ENCODE results near the gene PIMREG.
A peak's percentile ranks its signal among the peaks of the same experiment; 100 is the strongest.

PIMREG gene, protein sequence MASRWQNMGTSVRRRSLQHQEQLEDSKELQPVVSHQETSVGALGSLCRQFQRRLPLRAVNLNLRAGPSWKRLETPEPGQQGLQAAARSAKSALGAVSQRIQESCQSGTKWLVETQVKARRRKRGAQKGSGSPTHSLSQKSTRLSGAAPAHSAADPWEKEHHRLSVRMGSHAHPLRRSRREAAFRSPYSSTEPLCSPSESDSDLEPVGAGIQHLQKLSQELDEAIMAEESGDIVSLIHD

DNA sequence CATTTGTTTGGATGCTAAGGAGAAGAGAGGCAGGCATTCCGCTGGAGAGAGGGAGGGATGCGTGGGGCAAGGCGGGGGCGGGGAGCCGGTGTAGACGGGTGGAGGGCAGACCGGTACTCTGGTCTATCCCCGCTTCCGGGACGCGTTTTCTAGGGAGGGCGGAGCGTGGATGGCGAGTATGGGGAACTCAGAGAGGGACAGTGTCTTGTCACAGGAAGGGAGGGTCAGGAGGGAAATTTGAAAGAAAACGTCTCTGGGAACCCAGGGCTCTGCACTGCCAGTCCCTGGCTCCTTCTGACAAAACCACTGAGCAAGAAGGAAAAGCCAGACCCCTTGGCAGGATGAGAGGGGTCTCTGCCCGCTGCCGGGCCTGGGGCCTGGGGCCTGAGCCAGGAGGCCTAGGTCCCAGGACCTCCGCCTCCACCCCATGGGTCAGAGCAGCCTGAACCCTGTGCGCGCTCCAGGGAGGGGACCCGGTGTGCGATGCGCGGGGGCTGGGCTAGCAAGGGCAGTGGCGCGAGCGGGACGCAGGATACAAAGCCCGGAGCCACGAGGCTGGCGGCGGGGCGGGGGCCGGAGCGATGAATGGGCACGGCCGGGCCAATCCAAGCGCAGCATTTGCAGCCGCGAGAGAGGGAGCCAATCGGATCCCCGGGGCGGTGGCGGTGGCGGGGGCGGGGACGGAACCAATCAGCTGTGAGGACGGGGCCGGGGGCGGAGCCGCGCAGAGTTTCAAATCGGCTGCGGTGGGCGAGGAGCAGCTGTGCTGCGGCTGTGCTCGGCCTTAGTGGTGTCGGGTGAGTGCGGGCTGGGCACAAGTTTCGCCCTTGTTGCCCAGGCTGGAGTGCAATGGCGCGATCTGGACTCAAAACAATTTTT is at the start of gene PIMREG:
Gene PIMREG, plus strand, starts transcription at position 764 of the 879 bp plus-strand sequence. CDS start 656 bp downstream, outside the sequence.
- peak; percentile 98 for DNase-seq (ENCODE audit: low spot score)

DNA sequence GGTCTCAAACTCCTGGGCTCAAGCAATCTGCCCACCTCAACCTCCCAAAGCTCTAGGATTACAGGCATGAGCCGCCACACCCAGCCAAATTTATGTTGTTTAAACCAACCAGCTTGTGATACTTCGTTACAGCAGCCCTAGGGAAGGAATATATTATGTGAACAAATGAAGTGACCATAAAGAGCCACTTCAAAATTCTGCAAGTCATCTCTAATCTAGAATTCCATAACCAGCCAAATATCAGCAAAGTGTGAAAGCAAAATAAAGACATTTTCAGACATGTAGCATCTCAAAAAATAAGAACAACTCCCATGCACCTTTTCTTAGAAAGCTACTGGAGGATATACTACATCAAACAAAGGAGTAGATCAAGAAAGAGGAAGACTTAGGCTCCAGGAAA is 45.3 kb upstream of the PIMREG start:
- no peak for DNase-seq (ENCODE audit: low spot score)

DNA sequence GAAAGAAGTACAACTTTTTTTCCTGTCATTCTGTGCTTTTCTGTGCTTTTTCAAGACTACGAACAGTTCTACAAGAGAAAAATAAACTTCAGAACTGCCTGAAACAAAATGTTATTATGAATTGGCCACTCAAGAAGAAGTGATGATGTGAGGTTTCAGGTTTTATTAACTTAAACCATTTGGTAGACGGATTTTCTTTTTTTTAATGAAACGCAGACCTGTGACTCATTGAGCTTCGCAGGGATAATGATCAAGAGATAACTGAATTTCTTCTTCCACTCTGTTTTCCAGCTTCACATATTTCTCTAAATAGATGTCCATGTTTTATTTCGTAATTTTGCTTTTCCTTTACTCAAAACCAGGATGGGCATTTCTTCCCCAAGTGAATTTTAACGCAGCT is 42.0 kb upstream of the PIMREG start:
- DNase-seq (ENCODE audit: low spot score): no peak

DNA sequence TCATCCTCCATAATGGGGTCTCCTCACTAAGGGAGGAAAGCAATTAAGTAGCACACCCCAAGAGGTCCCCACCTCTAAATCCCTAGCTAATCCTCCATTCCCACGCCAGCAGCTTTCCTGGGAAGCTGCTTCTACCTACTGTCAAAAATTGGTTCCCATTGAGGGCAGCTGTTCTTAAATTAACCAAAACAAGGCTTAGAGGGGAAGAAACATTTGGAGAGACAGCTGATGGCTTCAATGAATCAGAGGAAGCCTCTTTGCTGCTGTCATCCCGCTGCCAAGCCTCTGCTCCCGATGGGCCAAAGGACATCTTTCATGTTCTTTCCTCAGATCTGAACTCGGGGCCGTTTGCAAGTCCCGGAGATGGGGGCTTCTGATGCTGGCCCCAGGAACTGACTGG is 36.0 kb upstream of the PIMREG start:
- no peak for DNase-seq (ENCODE audit: low spot score)

DNA sequence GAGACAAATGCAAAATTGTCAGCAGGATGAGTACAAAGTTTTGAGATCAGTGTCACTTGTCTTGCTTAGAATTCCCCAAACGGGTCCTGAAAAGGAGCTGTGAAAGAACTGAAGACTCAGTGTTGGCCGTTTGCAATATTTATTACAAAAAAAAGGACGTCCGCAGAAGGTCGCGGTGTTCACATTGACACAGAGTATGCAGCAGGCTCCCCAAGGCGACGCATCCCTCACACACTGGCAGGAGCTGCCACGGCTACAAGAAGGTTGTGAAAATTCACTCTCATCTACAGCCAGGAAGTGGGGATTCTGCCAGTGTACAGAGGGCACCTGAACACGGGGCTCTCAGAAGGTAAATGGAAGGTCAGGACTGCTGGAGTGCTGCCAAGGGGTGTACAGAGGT is 35.5 kb upstream of the PIMREG start:
- no peak for DNase-seq (ENCODE audit: low spot score)

DNA sequence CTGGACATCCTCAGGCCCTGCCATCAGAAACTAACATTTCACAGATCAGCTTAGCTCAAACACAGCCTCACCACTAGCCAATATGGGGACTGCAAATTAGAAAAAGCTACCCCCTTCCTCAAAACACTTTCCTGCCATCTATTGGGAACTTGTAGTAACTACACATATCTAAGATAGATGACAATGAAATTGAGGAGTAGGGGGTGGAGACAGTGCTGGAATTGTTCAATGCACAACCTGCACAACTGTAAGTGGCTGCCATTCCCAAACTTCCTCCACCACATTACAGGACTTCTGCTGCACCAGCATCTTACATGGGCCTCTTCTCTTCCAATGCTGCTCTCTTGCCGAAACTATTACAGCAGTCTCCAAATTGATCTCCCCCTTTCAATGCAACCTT is 31.2 kb upstream of the PIMREG start:
- peak; percentile 55 for DNase-seq (ENCODE audit: low spot score)

DNA sequence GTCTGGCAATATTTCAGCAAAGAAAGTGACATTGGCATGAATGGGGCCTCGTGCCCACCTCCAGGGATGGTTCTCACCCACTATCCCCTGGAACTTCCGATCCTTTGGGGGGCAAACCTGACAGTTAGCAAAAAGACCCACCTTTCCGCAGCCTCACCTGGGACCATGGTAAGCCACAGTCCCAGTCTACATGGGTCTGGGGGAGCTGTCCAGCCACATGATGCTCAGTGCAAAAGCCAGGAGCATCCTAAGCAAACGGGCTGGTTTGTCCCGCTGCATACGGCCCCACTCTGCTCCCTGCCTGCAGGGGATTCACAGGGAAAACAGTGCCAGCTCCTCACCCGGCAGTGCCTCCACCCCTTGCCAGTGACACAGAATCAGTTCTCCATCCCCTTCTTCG is 28.6 kb upstream of the PIMREG start:
- DNase-seq (ENCODE audit: low spot score): no peak

DNA sequence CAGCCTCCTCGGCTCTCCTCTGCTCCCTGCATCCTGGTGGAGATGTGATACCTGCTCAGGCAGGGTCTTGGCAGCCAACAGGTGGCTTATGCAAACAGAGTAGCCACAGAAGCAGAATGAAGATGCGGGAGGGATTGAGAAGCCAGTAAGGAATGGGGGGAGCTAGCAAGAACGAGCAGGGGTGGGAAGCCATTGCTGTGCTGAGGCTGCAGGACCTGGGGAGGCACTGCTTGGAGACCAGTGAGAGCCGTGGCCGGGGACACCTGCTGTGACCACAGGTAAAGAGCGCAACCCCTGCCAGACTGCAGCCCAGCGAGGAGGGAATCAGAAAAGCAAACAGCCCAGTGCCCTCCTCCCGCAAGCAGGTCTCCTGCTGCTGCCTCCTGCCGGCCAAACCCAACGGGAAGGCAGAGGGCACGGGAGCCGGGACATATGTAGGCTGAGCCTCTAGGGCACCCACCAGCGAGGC is 24.0 kb upstream of the PIMREG start:
- DNase-seq (ENCODE audit: low spot score): peak; percentile 52

DNA sequence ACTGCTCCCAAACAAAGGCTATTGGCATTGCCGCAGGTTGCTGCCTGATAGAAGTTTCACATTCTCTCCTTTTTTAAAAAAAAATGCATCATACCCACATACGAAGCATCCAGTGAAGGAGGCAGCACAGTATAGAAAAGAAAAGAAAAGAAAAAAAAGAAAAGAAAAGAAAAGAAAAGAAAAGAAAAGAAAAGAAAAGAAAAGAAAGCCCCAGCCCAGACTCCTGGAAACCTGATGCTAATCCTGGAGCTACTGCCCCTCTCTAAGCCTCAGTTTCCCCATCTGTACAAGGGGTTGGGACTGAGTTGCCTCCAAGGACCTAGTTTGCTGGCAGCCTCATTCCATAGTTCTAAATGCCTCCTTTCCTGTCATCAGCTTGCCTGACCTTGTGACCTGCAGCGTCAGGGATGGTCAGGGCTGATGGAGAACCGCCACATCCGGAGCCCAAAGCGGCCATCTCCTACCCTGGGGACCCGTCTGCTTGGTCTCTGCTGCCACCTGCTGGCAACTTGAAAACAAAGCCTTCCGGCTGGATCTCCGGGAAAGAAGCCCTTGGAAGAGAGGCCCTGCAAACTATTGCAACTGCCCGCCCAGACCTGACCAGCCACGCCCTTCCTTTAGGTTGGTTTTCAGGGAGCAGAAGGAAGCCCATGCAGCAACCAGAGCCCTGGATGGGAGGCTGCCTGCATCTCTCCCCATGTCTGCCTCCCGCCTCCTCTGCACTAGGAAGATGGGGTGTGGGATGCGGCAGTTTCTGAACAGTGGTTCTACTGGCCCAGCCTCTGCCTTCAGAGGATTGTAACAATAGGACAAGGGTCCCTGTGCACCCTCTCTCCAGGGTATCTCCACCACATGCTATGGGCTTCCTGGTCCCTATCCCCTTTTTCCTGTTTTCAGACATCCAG is 22.3 kb upstream of the PIMREG start:
- peak; percentile 72 for DNase-seq (ENCODE audit: low spot score)

DNA sequence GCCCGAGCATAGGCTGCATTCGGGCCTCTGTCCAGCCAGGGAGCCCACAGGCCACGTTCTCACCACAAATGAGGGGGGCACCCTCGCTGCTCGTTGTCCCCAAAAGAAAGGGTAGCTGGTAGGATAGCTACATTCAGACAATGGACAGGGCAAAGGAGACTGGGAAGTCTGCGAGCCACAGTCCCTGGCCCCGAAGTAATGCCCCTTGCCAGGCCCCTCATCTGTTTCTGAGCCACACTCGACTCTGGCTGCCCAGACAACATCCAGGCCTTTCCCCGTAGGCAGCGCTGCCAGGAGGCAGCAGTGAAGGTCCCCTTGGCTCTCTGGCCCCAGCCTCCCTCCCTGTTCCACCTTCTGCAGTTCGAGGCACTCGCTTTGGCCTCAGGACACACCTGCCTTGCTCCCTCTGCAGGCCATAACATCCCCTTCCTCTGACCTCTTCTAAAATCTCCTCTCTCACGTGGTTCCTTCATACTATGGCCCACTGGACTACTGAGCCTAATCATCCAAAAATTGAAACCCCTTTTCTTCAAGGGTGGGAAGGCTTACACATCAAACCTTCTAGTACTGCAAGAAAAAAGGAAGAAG is 21.5 kb upstream of the PIMREG start:
- no peak for DNase-seq (ENCODE audit: low spot score)

DNA sequence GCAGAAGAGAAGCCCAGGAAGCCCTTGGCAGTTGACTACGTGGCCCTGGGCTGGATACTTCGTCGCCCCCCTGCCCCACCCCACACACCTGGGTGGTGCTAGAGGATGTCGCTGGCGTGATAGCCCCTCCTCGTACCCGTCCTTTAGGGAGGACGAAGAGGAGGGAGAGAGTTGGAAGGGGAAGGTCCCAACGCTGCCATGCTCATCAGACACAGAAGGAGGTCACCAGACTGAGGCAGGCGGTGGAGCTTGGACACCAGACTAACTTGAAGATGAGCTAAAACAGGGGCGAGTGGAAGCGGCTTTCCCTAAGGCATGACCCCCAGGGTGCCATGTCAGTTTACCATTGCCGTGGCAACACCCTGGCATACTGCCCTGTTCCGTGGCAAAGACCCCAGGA is 20.3 kb upstream of the PIMREG start:
- no peak for DNase-seq (ENCODE audit: low spot score)

DNA sequence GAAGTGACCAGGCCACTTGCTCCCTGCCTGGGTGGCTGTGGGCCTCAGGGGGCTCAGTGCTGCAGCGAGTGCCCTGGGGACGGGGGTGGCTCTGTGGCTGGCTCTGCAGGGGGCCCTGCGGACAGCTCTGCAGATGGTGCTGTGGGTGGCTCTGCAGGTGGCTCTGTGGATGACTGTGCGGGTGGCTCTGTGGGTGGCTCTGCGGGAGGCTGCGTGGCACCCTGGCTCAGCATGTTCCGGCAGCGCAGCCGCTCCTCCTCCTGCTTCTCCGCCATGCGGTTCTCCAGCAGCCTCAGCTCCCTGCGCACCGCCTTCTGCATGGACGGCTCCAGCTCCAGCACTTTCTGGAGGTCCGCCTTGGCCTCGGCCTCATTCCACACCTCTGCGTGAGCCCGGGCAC is 18.8 kb upstream of the PIMREG start:
- DNase-seq (ENCODE audit: low spot score): no peak

DNA sequence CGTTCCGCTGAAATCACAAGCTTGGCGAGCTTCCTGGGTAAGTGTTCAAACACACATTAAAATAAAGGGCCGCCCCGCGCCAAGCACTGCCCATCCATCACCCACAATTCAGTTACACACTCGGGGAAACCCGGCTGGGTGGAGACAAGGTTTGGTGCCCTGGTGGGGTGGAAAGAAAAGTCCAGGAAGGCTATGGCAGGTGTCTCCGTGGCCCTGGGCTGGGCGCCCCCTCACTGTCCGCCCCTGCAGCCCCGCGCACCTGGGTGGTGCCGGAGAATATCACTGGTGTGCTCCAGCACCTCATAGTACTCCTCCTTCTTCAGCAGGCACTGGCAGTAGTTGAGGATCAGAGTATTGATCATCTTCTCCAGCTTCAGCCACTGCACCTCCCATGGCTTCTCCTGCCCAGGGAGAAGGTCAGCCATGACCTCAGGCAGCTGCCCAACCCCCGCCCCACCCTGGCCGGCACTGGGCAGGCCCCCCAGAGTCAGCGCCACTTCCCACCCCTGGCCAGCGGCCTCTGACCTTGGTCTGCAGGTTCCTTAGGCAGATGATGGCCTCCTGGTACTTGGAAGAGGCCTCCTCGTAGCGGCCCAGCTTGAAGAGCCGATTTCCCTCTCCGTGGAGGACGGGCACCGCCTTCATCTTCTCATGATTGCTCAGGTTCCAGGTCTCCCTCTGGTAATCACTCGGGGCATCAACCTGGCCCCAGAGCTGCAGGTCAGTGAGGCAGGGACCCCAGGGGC is 17.7 kb upstream of the PIMREG start:
- DNase-seq (ENCODE audit: low spot score): no peak

DNA sequence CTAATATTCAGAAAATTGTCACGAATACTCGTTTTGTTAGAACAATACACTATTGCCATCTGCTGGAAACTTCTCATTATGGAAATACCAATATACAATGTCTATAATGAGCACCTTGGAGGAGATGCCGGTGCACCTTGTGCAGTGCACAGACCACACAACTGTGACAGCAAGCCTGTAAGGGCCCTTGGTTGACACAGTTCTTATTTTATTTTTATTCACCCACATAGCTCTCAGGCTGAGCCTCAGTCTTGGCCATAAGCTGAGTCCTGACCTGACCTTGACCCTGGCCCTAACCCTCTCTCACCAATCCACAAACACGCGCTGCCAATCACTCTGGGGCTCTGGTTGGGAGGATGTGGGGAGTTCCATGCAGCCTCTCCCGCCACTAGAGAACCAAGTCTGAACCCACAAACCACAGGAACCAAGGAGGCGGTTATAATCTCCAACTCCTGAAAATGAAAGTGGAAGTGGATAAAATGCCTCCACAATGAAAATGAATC is 16.9 kb upstream of the PIMREG start:
- no peak for DNase-seq (ENCODE audit: low spot score)

DNA sequence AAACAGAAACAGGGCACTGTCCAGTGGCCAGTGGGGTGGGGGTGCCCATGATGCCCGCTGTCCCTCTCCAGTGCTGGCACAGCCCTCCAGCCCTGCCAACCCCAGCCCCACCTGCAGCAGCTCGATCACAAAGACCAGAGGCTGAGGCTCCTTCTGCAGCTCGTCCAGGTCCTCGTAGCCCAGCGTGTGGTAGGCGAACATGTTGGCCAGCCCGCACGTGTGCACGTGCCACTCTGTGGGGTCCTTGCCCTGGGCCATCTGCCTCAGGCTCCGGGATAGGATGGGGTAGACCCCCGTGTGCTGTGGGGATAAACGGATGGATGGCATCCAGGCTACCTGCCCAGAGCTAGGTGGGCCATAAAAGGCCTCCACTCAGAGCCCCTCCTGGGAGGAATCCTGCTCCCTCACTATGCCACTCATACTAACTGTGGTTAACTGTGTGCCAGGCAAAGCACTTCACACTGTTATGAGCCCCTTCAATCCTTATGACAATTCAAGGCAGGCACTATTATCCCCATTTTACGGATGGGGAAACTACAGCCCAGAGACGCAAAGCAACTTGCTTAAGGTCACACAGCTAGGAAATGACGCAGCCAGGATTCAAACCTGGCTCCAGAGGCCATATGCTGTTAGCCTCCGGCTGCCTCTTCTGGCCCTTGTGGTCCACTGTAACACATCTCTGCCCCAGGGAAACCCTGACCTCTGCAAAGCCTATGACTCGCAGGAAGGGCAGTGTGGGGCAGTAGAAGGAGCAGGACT is 15.9 kb upstream of the PIMREG start:
- no peak for DNase-seq (ENCODE audit: low spot score)

DNA sequence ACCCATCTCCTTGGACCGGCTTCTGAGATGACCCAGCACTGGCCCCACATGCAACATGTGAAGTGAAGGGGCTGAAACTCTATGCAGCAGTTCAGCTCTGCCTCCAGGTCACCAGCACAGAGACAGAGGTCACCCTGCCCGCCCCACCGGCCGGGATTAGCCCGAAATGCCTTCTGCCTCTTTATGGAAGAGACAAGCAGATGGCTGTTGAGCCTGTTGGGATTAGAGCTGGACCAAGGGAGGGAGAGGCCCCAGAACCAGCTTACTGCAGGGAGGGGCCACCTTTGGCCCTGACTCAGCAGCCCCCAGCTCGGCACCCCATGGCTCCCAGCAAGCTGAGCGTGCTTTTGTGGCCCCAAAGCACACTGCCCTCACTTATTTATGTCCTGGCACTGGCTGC is 15.0 kb upstream of the PIMREG start:
- no peak for DNase-seq (ENCODE audit: low spot score)

DNA sequence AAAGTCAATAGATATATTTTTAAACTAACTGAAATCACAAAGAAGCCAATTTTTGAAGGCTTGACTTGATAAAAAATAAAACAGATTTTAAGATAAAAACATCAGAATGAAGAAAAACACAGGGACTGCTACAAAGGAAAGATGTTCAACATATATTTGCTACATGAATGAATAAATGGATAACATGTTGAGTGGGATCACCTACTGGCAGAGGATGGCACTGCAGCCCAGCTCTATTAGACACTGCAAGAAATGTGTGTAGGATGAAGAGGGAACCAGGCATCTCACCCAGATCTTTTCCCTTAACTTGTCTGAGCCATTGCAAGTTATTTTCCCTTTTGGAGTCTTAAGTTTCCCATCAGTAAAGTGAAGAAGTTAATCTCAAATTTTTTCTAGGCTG is 13.5 kb upstream of the PIMREG start:
- no peak for DNase-seq (ENCODE audit: low spot score)

DNA sequence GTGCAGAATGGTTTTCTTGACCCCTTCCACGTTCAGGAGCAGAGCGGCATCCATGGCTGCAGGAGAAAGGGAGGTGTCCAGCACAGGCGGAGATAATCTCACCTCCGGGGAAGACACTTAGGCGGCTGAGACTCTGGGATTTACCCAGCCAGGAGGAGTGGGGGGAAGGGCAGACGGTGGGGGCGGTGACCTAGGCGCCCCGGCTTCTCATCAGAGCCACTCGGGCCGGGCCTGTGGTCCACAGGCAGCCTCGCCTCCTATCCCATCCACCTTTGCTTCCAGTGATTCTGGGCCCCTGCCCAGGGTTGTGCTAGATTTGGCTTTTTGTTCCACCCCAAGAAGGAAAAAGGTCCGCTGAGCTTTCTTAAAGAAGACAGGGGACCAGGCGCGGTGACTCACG is 9.2 kb upstream of the PIMREG start, which contains the start of gene AIPL1:
Gene AIPL1, minus strand, starts transcription at position 71 of the 400 bp plus-strand sequence. Its CDS starts 17 bp downstream, at position 54.
- no peak for DNase-seq (ENCODE audit: low spot score)

DNA sequence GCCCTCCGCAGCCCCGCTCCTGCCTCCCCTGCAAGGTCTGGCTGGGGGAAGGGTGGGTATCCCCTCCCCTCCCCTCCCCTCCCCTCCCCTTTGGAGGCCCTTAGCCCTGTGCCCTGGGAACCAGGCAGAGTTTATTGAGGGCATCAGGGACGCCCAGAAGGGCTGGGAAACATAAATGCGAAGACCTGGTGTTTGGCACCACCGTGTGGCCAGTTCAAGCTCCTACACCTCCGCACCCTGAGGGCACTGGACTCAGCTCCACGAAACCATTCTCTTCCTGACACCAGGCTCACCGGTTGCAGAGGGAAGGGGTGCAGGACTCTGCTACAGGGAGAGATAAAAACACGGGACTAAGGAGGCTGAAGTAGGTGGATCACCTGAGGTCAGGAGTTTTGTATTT is 8.3 kb upstream of the PIMREG start:
- peak; percentile 67 for DNase-seq (ENCODE audit: low spot score)

DNA sequence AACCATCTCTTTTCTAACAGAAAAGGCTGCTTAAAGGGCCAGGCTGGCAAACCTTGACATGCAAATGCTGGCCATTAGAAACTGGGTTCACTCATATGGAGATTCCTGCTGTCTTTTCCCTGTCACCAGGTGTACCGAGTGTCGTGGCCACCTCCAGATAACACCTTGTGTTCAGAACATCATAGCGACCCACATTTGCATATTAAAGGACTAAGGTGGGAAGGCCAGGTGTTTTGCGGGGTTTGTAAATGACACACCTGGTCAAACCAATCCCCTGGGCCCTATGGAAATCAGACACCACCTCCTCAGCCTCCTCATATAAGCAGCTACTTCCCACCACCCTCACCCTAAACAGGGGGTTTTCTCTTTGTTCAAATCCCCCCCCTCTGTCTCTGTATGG is 6.8 kb upstream of the PIMREG start:
- no peak for DNase-seq (ENCODE audit: low spot score)
